OCI-LY7 (cell line): ENCODE measurements around the gene CALY.

Experiments used
- EZH2phosphoT487 ChIP-seq: fragments of 200-600 bp; sonication (generic); IDR thresholded peaks from 2 replicates; pipeline ENCODE4 v1.6.1; 2018; ENCODE audit warnings: low read depth, borderline replicate concordance, mild to moderate bottlenecking, mixed run types, antibody characterized with exemption, low read length, moderate library complexity, mixed read lengths
- TF ChIP-seq, protein P1 (sequence below): fragments of 200-600 bp; sonication (generic); conservative IDR thresholded peaks from 2 replicates; pipeline ENCODE4 v1.5.1; 2014; ENCODE audit warnings: mild to moderate bottlenecking, antibody characterized with exemption, low read length, moderate library complexity, mixed read lengths

DNA sequence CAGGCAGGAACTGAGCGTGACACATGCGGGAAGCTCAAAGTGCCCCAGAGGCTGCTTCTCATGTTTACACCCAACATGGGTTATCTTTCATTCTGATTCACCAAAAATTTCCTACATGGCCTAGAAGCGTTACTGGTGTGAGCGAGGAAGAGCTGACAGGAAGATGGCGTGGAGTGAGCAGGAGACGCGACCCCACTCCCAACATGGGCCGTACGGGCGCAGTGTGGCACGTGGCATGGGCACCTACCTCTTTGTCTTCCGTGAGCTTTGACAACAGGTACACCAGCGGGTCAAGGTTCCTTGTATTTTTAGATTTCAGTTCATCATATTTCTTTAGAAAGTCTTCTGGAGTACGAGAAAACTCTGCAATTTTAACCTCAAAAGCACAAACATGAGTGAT is 37.0 kb downstream of the CALY start:
- TF ChIP-seq, protein P1, sequence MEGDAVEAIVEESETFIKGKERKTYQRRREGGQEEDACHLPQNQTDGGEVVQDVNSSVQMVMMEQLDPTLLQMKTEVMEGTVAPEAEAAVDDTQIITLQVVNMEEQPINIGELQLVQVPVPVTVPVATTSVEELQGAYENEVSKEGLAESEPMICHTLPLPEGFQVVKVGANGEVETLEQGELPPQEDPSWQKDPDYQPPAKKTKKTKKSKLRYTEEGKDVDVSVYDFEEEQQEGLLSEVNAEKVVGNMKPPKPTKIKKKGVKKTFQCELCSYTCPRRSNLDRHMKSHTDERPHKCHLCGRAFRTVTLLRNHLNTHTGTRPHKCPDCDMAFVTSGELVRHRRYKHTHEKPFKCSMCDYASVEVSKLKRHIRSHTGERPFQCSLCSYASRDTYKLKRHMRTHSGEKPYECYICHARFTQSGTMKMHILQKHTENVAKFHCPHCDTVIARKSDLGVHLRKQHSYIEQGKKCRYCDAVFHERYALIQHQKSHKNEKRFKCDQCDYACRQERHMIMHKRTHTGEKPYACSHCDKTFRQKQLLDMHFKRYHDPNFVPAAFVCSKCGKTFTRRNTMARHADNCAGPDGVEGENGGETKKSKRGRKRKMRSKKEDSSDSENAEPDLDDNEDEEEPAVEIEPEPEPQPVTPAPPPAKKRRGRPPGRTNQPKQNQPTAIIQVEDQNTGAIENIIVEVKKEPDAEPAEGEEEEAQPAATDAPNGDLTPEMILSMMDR, result no peak
- TF ChIP-seq EZH2phosphoT487, result no peak
